ENCODE measurements around the gene PTBP2. TPM values are rescaled to one million over a fixed set of nuclear protein-coding genes. Genes with fewer than 3 reads are reported as not detected.

The PTBP2 gene
- total and polyA plus RNA-seq, 10 of the 15 experiments (the other 5 are each of a cell fraction or from before 2014, with no cell fraction given), result 5.8 to 17.5 (median 11.1) TPM

DNA sequence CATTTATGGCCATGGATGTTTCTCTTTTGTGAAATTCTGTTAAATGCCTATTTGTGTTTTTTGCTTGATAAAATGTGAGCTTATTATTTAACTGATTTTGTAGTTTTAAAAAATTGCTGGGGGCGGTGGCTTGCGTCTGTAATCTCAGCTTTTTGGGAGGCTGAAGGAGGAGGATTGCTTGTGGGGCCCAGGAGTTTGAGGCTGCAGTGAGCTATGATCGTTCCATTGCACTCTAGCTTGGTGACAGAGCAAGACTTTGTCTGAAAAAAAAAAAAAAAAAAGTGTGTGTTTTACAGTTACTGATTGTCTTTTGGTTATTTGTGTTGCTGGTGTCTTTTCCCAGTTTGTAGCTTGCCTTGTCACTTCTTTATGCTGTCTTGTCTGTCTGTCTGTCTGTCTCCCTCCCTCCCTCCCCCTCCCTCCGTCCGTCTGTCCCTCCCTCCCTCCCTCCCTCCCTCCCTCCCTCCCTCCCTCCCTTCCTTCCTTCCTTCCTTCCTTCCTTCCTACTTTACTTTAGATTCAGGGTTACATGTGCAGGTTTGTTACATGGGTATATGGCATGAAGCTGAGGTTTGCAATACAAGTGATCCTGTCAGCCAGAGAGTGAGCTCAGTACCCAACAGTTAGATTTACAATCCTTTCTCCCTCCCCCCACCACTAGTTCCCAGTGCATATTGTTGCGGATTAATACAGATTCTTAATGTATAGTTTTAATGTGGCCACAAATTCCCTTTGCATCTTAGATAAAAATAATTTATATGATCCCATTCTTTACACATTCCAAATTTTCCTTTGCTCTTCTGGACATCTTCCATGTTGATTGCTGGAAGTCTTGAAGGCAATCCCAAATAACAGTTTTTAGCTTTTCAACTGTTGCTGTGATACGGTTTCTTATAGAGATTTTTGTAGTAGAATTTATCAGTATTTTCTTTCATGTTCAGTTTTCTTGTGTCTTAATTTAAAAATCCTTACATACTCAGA lies 25.1 kb downstream of the PTBP2 start (continued):
- TF ChIP-seq MEF2B (IDR thresholded peaks at IDR 0.05; ENCODE audit: partially characterized antibody, poor library complexity, severe bottlenecking) (no peak), PAX5 (IDR thresholded peaks at IDR 0.05; ENCODE audit: borderline replicate concordance, low read depth, low read length) (no peak), YBX1 (IDR thresholded peaks at IDR 0.05) (no peak)
- TF ChIP-seq, protein P1, sequence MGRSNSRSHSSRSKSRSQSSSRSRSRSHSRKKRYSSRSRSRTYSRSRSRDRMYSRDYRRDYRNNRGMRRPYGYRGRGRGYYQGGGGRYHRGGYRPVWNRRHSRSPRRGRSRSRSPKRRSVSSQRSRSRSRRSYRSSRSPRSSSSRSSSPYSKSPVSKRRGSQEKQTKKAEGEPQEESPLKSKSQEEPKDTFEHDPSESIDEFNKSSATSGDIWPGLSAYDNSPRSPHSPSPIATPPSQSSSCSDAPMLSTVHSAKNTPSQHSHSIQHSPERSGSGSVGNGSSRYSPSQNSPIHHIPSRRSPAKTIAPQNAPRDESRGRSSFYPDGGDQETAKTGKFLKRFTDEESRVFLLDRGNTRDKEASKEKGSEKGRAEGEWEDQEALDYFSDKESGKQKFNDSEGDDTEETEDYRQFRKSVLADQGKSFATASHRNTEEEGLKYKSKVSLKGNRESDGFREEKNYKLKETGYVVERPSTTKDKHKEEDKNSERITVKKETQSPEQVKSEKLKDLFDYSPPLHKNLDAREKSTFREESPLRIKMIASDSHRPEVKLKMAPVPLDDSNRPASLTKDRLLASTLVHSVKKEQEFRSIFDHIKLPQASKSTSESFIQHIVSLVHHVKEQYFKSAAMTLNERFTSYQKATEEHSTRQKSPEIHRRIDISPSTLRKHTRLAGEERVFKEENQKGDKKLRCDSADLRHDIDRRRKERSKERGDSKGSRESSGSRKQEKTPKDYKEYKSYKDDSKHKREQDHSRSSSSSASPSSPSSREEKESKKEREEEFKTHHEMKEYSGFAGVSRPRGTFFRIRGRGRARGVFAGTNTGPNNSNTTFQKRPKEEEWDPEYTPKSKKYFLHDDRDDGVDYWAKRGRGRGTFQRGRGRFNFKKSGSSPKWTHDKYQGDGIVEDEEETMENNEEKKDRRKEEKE (IDR thresholded peaks at IDR 0.05), result no peak

DNA sequence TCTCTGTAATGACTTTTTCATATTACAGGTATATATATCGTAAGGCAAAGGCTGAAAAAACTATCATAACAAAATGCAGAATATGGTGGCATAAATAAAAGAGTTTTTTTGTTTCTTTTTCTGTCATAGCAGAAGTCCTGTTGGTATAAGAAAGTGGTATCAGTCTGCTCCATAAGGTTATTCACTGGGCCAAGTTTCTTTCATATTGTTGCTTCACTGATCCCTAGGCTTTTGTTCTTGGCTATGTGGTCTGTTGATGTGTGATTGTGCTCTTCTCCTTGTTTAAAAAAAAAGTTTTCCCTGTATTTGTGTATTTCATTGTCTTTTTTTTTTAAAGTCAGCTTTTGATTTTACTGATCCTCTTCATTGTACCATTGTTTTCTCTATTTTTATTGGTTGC lies 26.0 kb downstream of the PTBP2 start:
- CTCF ChIA-PET, result interaction anchor here (0.9 kb wide), 1 partner anchor 511 kb away, joined by 3 read pairs; no protein-coding TSS in a partner anchor
- in situ Hi-C loops (cut with MboI) (no loop called here), intact Hi-C loops (cut with micrococcal nuclease; ENCODE audit: unreplicated experiment) (no loop called here)
- no peak for FAIRE-seq
- 100% methylated on average over 1 of the region's 1 CpG for WGBS (ENCODE audit: insufficient coverage, insufficient replicate concordance, low lambda C conversion rate, missing lambda C conversion rate)
- SMC1A ChIA-PET (ENCODE audit: uncharacterized antibody, unreplicated experiment), result interaction anchor here (1.2 kb wide), 1 partner anchor 24 kb away, joined by 3 read pairs; no protein-coding TSS in a partner anchor
- DNase-seq (ENCODE audit: low read depth, low spot score), result no peak
- H3K9me3 ChIP-seq (replicated peaks; ENCODE audit: control insufficient read depth, insufficient read depth, low read length), result no peaks in the 10 kb centered on the region; the same call in 2 of the 3 replicates
- BruUV-seq (replicated peaks), result no TSS peak
- no peak overlapping the region for H3K9ac ChIP-seq (ENCODE audit: control insufficient read depth, insufficient read depth, low read length)
- no peaks in the 10 kb centered on the region for H3K27me3 ChIP-seq (replicated peaks in 1 of 2; ENCODE audit: control insufficient read depth in 2 of 2, insufficient read depth in 2 of 2, low read length in 1 of 2)
- H3K4me1 ChIP-seq (ENCODE audit: control insufficient read depth, insufficient read depth, low read length), result no peaks in the 10 kb centered on the region
- H3K79me2 ChIP-seq (ENCODE audit: control insufficient read depth, insufficient read depth, low read length), result peaks cover 19% of the 10 kb centered on the region
- no peaks in the 10 kb centered on the region for H4K20me1 ChIP-seq (ENCODE audit: control insufficient read depth, insufficient read depth)
- no peak for ATAC-seq
- RAD21 ChIA-PET (ENCODE audit: unreplicated experiment), result no interaction called here
- H3K4me3 ChIP-seq, result no peak overlapping the region
- peaks cover 0 to 8% of the 10 kb centered on the region in 2 experiments; a peak in 2 of 4 replicates for H3K36me3 ChIP-seq (ENCODE audit: control insufficient read depth in 2 of 2, insufficient read depth in 2 of 2, low read length in 1 of 2)
- H2AFZ ChIP-seq (ENCODE audit: control insufficient read depth, low read depth, low read length), result no peak overlapping the region
- POLR2A ChIA-PET, result no interaction called here
- no peak overlapping the region for H3K4me2 ChIP-seq (ENCODE audit: control insufficient read depth, insufficient read depth)
- no peak overlapping the region for H3K27ac ChIP-seq (ENCODE audit: control insufficient read depth, insufficient read depth)
- TF ChIP-seq NRF1 (conservative IDR thresholded peaks at IDR 0.05; ENCODE audit: low read depth, low read length), result no peak
- TF ChIP-seq RBBP5 (conservative IDR thresholded peaks at IDR 0.05), result no peak
- no peak for TF ChIP-seq CBX5 (IDR thresholded peaks at IDR 0.05; ENCODE audit: low read depth)
- TF ChIP-seq ZBED1 (IDR thresholded peaks at IDR 0.05; ENCODE audit: borderline replicate concordance), result no peak
- TF ChIP-seq ZNF622 (IDR thresholded peaks at IDR 0.05), result no peak
